GM18907 (cell line): ENCODE measurements around the gene NIN.
A peak's percentile ranks its signal among the peaks of the same experiment; 100 is the strongest.
"Not testable (repeated sequence)": the region's sequence is repeated elsewhere in the genome, so short reads cannot be mapped to it uniquely, and the experiment has no call there.

Source experiments
- ATAC-seq: cut with Tn5 transposase; IDR thresholded peaks from one replicate; pipeline ENCODE4 v1.9.1; 2021; ENCODE audit warnings: mild to moderate bottlenecking, moderate library complexity; ENCODE audit not compliant: unreplicated experiment

NIN gene

DNA sequence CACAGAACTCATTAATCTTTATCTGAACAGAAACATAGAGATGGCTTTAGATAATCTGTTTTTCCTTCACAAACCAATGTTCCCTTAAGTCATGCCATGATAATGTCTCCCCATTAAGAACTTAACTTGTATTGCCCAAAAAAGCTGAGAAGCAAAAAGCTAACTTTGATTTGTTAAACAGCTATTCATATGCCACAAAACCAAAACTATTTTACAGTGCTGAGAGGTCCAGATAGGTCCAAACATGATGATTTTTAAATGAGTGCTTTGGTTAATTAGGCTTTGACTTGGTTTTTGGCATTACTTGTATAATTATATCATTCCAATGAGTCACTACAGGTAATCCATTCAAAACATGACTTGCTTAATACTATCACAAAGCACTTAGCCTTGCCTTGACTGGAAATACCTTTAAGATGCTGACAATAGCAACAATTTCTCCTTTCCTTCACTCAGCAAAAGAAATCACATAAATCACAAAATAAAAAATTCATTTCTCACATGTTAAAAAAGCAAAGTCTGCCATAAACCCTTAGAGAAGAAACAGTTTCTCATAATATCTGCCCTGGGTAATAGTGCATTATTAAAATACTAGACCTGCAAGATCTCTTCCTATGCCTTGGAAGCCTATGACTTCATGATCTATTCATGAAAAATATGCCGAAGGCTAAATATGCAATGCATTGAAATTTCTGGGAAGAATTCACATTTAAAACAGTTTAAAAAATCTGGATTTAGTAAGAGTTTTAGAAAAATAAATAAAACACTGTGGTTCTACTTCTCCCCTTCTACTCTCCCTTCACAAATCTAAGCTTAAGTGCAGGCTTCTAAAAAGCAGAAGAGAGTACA, 110.8 kb downstream of the NIN start:
- ATAC-seq, result no peak

DNA sequence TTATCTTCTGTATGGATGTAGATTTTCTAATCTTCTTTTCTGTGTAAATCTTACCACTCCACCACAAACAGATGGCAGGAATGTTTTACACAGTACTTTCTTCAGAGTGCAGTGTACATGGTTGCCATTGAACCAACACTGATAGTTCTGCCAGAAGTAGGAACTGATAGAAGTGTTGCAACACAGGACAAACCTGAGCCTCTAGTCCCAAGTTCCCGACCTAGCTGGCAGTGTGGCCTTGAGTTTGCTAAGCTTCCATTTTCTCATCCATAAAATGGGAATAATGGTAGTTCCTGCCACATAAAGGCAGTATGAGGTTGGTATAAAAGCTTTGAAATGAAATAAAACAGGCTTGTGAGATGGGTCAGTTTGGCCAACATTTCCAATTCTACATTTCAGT, 112.0 kb downstream of the NIN start:
- ATAC-seq, result no peak

DNA sequence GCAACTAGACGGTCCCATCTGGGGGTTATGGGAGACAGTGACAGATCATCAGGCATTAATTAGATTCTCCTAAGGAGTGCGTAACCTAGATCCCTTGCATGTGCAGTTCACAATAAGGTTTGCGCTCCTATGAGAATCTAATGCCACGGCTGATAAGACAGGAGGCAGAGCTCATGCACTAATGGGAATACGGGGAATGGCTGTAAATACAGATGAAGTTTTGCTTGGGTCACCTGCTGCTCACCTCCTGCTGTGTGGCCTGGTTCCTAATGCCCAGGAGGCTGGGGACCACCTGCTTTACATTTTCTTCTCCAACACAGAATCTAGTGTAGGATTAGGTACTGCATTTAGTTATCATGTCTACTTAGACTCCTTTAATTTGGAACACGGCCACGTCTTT, 113.2 kb downstream of the NIN start:
- no peak for ATAC-seq

DNA sequence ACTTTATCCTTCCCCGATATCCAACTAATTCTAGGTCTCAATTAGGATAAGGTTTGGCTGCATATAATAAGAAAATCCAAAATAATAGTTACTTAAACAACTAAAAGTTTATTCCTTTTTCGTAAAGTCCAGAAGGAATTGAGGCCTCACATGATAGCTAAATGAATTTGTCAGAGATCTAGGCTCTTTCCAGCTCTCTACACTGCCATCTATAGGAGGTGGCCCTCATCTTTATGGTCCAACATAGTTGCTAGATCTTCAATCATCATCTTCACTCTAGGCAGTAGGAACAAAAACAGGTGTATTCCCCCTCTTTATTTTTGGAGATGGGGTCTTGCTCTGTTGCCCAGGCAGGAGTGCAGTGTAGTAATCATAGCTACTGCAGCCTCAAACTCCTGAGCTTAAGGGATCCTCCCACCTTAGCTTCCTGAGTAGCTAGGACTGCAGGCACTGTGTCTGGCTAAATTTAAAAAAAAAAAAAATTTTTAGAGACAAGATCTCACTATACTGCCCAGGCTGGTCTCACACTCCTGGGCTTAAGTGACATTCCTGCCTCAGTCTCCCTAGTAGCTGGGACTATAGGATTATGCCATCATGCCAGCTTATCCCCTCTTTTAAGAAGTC, 116.4 kb downstream of the NIN start:
- no peak for ATAC-seq

DNA sequence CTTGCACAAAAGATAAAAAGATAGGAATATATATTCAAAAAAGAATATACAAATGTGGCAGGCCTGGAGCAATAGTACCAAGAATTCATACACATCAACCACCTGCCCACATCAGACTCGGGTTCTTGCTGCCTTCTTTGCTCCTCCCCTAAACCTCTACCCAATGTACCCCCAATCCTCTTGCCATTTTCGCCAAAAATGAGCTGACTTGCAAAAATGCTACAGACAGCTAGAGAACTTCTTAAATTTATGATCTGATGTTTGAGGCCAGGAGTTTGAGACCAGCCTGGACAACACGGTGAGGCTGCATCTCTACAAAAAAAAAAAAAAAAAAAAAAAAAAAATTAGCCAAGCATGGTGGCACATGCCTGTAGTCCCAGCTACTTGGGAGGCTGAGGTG, 119.9 kb downstream of the NIN start:
- ATAC-seq, result no peak

DNA sequence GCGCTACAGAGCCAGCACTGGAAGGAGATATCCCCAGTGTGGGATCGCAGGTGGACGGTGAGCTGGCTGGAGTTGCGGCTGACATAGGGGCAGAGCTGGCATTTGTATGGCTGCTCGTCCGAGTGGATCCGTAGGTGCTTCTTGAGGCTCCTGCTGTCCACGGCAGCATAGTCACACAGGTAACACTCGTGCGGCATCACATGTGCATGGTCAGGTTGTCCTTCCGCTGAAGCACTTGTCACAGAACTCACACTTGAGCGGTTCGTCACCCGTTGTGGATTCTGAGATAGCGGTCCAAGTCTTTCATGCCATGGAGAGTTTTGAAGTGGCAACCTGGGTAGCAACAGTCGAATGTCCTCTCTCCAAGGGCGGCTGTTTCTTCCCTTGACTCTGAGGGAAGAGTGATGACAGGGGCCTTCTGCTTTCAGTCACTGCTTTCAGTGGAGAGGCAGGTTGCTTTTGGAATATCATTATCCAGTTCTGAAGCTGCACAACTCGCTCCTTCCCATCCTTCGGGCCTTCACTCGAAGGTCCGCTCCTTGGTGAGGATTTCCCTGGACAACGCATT, 125.9 kb downstream of the NIN start:
- ATAC-seq, result no peak

DNA sequence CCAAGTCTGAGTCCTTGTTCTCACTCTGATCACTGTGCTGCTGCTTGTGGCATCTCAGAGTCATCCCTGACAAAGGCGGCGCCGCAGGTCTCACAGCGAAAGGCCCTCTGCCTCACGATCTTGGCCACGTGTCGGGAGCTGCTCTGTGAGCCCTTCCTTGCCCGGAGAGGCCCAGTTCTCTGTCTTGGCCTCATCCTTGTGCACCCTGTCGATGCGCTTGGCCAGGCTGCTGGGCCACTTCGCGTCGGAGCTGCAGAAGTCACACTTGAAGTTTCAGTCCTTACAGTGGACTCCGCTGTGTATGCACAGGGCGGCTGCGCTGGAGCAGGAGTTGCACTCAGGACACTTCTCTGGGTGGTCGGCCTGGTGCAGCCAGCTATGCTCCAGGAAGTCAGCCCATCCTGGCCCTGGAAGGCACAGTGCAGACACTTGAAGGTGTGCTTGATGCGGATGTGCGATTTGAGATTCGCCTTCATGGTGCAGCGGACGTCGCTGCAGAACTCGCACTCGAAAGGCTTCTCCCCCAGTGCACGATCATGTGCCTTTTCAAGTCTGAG, 126.4 kb downstream of the NIN start:
- no peak for ATAC-seq

DNA sequence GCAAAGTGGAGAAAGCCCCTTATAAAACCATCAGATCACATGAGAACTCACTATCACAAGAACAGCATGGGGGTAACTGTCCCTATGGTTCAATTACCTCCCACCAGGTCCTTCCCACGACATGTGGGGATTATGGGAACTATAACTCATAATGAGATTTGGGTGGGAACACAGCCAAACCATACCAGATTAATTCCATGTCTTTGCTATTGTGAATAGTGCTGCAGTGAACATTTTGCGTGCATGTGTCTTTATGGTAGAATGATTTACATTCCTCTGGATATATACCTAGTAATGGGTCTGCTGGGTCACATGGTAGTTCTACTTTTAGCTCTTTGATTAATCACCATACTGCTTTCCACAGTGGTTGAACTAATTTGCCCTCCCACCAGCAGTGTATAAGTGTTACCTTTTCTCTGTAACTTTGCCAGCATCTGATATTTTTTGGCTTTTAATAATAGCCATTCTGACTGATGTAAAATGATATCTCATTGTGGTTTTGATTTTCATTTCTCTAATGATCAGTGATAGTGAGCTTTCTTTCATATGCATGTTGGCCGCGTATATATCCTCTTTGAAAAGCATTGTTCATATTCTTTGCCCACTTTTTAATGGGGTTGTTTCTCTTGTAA, 133.2 kb downstream of the NIN start:
- no peak for ATAC-seq

DNA sequence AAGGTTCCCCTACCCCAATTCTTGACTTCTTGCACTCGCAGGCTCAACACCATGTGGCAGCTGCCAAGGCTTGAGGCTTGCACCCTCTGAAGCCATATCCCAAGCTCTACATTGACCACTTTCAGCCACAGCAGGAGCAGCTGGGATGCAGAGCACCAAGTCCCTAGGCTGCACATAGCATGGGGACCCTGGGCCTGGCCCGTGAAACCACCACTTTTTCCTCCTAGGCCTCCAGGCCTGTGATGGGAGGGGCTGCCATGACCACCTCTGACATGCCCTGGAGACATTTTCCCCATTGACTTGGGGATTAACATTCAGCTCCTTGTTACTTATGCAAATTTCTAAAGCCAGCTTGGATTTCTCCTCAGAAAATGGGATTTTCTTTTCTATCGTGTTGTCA, 136.7 kb downstream of the NIN start:
- not testable (repeated sequence) for ATAC-seq

DNA sequence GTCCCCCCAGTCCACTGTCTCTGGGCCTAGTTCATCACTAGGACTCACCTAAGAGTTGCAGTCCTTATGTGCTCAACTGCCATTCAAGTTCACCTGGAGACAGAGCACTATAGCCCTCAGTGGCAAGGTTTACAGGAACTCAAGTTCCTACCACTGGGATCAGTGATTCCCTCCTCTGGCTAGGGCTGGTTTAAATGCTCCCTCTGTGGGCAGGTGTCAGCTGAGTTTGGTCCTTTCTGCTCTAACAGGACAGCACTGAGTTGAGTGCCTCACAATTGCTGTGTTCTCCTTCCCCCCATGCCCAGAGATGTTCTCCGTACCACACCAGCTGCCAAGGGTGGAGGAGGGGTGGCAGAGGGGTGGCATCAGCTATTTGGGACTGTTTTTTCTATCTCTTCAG, 142.1 kb downstream of the NIN start:
- no peak for ATAC-seq

DNA sequence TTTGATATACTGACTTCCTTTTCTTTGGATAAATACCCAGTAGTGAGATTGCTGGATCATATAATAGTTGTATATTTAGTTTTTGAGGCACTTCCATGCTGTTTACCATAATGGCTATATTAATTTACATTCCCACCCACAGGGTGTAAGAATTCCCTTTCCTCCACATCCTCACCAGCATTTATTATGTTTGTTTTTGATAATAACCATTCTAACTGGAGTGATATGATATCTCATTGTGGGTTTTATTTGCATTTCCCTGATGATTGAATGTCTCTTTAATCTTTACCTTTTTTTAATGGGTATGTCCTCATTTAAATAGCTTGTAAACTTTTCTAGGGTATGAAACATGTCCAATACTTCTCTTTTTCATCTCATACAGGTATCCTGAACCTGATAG, 151.3 kb downstream of the NIN start:
- ATAC-seq, result no peak

DNA sequence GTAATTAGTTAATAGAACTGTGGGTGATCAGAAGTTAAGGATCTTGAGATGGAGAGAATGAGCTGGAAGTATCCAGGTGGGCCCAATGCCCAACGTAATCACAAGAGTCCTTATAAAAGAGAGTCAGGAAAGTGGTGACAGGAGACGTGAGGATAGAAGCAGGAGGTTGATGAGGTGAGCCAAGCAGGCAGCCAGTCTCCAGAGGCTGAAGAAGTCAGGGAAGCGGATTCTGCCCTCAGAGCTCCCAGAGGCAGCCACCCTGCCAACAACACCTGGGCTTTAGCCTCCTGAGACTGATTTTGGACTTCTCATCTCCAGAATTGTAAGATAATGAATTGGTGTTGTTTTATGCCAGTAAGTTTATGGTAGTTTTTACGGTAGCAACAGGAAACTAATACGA, 152.8 kb downstream of the NIN start:
- no peak for ATAC-seq

DNA sequence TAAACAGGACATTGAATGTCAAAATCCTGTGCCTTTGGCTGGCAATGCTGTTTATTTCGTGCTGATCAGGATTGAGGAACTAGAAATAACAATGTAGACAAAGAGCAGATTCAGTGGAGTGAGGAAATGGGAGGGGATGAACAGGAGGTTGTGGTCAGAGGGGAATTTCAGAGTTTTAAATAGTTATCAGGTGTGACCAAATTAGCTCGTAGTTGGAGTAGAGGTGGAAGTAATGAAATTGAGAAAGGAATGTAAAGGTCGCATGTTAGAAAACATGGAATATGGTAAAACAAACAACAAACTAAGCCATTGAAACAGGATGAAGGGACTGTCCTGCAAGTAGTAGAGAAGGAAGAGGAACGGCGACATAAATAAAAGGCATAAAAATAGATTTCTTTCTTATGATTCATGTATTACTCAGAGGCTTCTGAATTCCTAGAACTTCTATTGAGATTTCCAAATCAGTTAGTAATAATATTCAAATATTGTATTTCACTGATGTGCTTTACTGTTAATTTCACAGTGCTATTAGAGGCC, 153.4 kb downstream of the NIN start:
- peak; percentile 71 for ATAC-seq

DNA sequence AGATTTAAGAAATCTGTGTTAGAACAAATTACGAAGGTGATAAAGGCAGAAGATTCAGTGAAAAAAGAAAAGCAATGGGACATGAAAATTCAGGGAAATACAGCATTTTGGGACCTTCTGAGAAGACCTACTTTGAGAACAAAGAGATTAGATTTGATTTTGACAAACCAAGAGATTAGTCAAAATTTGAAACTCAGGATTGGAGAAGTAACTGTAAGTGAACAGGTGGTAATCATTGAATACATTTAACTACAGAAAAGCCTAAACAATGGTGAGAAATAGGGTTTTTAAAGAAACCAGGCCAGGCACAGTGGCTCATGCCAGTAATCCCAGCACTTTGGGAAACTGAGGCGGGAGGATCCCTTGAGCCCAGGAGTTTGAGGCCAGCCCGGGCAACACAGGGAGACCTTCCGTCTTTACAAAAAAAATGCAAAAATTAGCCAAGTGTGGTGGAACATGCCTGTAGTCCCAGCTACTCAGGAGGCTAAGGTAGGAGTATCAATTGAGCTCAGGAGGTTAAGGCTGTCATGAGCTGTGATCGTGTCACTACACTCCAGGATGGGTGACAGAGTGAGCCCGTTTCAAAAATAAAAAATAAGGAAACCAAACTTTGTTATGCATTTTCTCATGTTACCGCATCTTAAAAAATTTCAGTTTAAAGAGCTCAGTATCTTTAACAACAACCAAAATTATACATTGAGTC, 154.0 kb downstream of the NIN start:
- peak; percentile 45 for ATAC-seq

DNA sequence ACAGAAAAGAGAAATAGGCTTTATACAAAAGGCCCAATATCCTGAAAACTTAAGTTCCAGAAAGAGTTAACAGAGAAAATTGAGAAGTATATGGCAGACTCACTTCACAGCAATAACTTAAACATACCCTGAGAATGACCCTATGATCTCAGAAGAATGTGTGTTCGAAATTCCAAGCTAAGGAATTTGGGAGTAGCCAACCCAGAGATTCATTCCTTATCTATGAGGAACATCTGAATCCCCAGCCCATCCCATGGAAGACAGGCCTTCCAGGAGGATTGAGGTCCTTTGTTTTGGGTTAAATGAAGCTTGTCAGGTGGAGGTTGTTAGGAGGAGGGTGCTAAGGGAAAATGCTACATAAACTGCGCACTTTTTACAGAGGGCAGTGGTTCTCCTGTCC, 155.4 kb downstream of the NIN start:
- no peak for ATAC-seq

DNA sequence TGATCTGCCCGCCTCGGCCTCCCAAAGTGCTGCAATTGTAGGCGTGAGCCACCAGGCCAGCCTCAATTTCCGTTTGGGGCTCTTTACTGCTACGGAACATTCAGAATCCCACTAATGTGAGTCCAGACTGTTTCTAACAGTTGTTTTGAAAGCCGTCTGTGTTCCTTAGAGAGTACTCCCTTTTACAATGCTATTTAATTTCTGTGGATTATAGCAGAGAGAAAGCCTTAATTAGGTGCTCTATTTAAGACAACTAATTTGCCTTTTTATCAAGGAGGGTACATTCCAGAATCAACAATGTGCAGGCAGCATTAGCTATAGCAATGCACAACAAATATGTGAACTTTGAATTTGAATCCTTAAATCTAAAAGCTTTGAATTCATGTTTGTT, 160.1 kb downstream of the NIN start:
- ATAC-seq, result no peak

DNA sequence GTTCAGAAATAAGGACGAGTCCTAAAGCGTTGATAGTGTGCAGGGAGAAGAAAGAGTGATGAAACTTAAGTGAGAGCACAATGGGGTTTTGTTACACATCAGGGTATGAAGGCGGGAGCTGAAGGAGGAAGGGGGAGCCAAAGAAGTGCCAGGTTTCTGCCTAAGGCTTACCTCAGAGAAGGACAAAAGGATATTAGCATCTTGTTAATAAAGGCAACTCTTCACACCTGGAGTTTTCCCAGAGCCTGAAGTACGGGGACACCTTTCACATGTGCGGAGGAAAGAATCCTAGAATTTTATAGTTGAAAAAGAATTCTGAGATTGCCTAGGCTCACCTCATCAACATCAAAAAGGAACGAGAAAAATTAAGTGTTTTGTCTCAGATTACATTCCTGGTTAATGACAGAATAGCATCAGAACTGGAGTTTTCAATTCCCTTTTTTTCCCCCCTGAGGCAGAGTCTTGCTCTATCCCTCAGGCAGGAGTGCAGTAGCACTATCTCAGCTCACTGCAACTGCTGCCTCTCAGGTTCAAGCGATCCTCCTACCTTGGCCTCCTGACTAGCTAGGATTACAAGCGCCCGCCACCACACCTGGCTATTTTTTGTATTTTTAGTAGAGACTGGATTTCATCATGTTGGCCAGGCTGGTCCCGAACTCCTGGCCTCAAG, 160.6 kb downstream of the NIN start:
- no peak for ATAC-seq
